Measurements from ENCODE around the gene CYSTM1.

GRCh38 chr5:140242099-140242498 is 67.1 kb downstream of the CYSTM1 start:
- TF ChIP-seq CTCF (conservative IDR thresholded peaks at IDR 0.05) (no peak; the same call in 1 of the 2 replicates), EZH2 (IDR thresholded peaks at IDR 0.05; ENCODE audit: low read depth) (no peak)
